Activated naive CD4-positive, alpha-beta T cell treated with anti-CD3 and anti-CD28 coated beads, Interleukin-2, amount 50 U/mL, for 72 hours (primary cell): ENCODE measurements around the gene TPRN. TPM values are rescaled to one million over a fixed set of nuclear protein-coding genes. Genes with fewer than 3 reads are reported as not detected.
A peak's percentile ranks its signal among the peaks of the same experiment; 100 is the strongest.

Source experiments
- ATAC-seq, 2 donors: fragments of 150-1000 bp; cut with Tn5 transposase; 2 replicates each; pipeline ENCODE4 v1.10.0; 2021; ENCODE audit warnings: mild to moderate bottlenecking in 2 of 2, moderate library complexity in 2 of 2
- DNase-seq, 2 donors: peaks; one replicate each; pipeline ENCODE4 v3.0.0; 2021 to 2022; ENCODE audit warnings: low spot score in 2 of 2
- H3K27ac Mint-ChIP-seq, 2 donors: one replicate each; pipeline ENCODE4 v1.8.0; 2022; ENCODE audit warnings: mild to moderate bottlenecking in 2 of 2, mixed read lengths in 2 of 2
- H3K36me3 Mint-ChIP-seq, 2 donors: one replicate each; pipeline ENCODE4 v1.8.0; 2022; ENCODE audit warnings: mixed read lengths in 2 of 2
- H3K9me3 Mint-ChIP-seq, 2 donors: one replicate each; pipeline ENCODE4 v1.8.0; 2022; ENCODE audit warnings: mixed read lengths in 2 of 2
- total RNA-seq, 2 donors: library from RNA; stranded (reverse); gene quantifications; one replicate each; pipeline ENCODE4 v1.2.3, GENCODE V29; 2022

Gene TPRN
- total RNA-seq, 2 donors from 2014 or later: 5.7 to 7.3 TPM

DNA sequence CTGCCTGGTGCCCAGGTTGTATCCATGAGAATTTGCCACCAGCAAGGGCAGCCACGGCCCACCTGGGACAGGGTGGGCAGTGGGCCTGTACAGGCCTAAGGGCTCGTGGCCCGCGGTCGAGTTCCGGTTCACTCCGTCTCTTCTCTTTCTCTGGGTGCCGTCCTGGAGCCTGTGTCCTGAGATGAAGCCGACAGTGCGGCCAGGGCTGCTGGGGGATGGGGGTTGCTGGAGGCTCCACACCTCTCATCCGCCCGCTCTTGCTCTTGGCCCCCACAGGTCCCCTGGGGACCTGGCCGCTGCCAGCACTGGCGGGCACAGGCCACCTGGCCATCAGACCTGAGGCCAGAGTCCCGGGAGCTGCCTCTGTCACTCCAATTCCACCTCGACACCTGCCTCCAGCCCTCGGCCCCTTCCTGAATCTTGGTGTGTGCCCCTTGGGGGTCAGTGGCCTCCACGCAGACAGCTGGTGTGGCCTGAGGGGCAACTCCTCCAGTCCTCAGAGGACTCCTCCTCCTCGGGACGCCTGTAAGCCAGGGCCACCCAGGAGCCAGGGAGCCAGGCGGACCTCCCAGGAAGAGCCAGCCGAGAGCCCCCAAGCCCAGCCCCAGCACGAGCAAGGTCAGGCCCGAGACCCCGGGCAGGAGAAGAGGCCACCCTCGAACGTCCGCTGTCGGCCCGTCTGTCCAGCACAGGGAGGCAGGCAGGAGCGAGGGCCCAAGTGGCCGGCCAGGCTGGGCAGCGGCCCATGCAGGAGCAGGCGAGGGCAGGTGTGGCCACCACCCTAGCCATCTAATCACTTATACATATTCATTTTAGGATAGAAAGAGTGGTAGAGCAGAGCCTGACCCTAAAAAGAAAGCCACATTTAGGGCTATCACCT is 35.9 kb downstream of the TPRN start:
- Mint-ChIP-seq H3K36me3 (no peaks in the 10 kb centered on the region), H3K27ac (no peak overlapping the region), H3K9me3 (no peaks in the 10 kb centered on the region)
- DNase-seq: no peak
- ATAC-seq: no peak

DNA sequence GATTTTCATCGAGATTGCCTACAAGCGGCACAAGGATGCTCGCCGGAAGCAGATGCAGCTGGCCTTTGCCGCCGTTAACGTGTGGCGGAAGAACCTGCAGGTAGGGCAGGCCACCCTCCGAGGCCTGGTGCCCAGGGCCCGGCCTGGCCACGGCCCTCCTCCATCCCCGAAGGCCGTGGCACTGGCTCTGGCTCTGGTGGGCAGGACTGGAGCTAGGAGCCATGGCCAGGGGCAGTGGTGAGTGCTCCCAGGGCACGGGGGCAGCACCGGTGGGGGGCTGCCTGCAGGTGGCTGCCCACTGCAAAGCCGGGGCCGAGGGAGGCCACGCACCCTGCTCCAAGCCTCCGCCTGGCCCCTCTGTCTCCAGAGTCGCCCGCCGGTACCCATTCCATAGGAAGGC is 36.7 kb downstream of the TPRN start:
- no peaks in the 10 kb centered on the region for H3K9me3 Mint-ChIP-seq
- H3K36me3 Mint-ChIP-seq: no peaks in the 10 kb centered on the region
- DNase-seq (no peak), ATAC-seq (no peak)
- H3K27ac Mint-ChIP-seq: no peak overlapping the region

DNA sequence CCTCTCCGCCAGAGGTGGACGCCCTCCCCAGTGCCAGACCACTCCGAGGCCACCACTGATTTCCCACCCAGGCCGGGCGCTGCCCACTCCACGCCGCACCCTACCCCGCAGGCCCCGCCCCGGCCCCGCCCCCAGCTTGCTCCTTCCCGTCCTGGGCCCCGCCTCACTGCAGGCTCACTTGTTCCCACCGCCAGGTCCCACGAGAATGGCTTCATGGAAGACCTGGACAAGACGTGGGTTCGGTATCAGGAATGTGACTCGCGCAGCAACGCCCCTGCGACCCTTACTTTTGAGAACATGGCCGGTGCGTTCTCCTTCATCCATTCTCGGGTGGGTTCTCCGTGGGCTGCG is 37.2 kb downstream of the TPRN start:
- ATAC-seq: no peak
- H3K9me3 Mint-ChIP-seq: no peaks in the 10 kb centered on the region

DNA sequence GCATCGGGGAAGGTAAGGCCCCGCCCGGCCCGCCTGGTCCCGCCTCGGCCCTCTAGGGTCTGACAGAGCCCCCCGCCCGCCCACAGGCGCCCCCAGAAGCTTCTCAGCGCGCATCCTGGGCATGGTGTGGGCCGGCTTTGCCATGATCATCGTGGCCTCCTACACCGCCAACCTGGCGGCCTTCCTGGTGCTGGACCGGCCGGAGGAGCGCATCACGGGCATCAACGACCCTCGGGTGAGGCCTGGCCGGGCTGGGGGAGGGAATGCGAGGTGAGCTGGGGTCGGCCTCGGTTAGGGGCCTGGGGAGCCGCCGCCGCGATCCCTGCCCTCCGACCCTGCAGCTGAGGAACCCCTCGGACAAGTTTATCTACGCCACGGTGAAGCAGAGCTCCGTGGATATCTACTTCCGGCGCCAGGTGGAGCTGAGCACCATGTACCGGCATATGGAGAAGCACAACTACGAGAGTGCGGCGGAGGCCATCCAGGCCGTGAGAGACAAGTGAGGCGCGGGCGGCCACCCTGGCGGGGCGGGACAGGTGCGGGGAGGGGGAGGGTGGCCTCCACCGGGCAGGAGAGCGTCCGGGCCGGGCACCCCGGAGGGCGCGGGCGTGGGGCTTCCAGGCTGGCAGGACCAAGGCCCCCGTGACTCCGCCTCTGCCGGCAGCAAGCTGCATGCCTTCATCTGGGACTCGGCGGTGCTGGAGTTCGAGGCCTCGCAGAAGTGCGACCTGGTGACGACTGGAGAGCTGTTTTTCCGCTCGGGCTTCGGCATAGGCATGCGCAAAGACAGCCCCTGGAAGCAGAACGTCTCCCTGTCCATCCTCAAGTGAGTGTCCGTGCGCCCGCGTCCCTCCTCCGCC is 37.8 kb downstream of the TPRN start:
- peak; percentile 36 to 40 for ATAC-seq
- DNase-seq: no peak
- H3K9me3 Mint-ChIP-seq: no peaks in the 10 kb centered on the region

More for the DNA sequence above, 37.2 kb downstream of the TPRN start:
- Mint-ChIP-seq H3K36me3 (no peaks in the 10 kb centered on the region), H3K27ac (no peak overlapping the region)
- DNase-seq: no peak

GRCh38 chr9:137161558-137162486 is 38.7 kb downstream of the TPRN start:
- Mint-ChIP-seq H3K36me3 (no peaks in the 10 kb centered on the region), H3K27ac (no peak overlapping the region), H3K9me3 (no peaks in the 10 kb centered on the region)
- ATAC-seq (no peak), DNase-seq (no peak)

More for the DNA sequence above, 37.8 kb downstream of the TPRN start:
- no peaks in the 10 kb centered on the region for H3K36me3 Mint-ChIP-seq
- no peak overlapping the region for H3K27ac Mint-ChIP-seq

GRCh38 chr9:137160716-137161557 is 39.6 kb downstream of the TPRN start:
- H3K9me3 Mint-ChIP-seq: no peaks in the 10 kb centered on the region

GRCh38 chr9:137160054-137160425 is 40.5 kb downstream of the TPRN start:
- ATAC-seq (no peak), DNase-seq (no peak)
- Mint-ChIP-seq H3K36me3 (no peaks in the 10 kb centered on the region), H3K27ac (no peak overlapping the region), H3K9me3 (no peaks in the 10 kb centered on the region)

More at GRCh38 chr9:137160716-137161557, 39.6 kb downstream of the TPRN start:
- DNase-seq (peak in 1 of 2 donors; percentile 53), ATAC-seq (no peak)
- no peak overlapping the region for H3K27ac Mint-ChIP-seq
- H3K36me3 Mint-ChIP-seq: no peaks in the 10 kb centered on the region

GRCh38 chr9:137159105-137160053 is 41.2 kb downstream of the TPRN start:
- Mint-ChIP-seq H3K36me3 (no peaks in the 10 kb centered on the region), H3K27ac (no peak overlapping the region), H3K9me3 (no peaks in the 10 kb centered on the region)
- DNase-seq (no peak), ATAC-seq (no peak)

DNA sequence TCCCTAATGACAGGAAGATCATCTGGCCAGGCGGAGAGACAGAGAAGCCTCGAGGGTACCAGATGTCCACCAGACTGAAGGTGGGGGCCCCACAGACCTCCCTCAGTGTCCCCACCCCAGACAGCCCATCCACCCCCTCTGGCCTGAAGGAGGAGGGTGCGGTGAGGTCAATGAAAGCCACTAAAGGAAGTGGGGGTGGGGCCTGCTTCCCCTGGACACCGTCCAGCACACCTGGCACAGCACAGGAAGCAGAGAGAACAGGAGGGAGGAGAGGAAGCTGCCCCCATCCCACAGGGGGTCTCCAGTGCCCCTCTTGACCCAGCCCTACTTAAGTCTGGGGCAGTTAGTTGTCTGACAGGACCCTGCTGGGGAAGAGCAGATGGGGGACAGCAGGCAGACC is 41.9 kb downstream of the TPRN start:
- H3K27ac Mint-ChIP-seq: no peak overlapping the region

DNA sequence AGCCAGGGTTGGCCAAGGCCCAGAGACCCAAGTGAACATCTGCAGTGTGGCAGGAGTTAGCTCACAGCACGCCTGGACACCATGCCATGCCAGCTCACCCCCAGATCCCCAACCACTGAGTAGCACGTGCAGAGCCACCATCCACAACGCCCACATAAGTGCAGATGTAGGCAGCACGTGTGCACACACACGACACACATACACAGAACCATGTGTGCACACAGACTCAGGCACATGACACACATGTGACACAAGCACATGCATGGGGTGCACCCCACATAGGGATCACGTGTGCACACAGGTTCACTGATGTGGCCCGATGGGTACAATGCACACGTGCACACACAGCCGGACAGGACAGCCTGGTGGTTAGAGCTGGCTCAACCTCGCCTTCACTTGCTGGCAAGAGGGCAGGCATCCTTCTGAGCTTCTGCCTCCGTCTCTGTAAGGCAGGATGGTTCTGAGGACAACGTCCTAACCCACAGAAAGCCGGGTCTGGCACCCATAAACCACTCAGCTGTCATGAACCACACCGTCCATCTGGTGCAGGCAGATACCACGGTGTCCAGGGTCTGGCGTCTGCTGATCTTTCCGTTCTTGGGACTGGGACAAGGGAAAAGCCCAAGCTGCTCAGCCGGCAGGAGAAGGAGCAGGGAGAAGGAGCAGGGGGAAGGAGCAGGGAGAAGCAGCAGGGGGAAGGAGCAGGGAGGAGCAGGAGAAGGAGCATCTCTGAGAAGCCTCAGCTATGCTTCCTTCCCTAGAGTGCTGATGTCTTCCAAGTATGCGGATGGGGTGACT is 42.7 kb downstream of the TPRN start:
- Mint-ChIP-seq H3K9me3 (no peaks in the 10 kb centered on the region), H3K27ac (no peak overlapping the region), H3K36me3 (no peaks in the 10 kb centered on the region)
- DNase-seq (no peak), ATAC-seq (no peak)

More for the DNA sequence above, 41.9 kb downstream of the TPRN start:
- ATAC-seq (no peak), DNase-seq (no peak)
- no peaks in the 10 kb centered on the region for H3K9me3 Mint-ChIP-seq
- H3K36me3 Mint-ChIP-seq: no peaks in the 10 kb centered on the region

DNA sequence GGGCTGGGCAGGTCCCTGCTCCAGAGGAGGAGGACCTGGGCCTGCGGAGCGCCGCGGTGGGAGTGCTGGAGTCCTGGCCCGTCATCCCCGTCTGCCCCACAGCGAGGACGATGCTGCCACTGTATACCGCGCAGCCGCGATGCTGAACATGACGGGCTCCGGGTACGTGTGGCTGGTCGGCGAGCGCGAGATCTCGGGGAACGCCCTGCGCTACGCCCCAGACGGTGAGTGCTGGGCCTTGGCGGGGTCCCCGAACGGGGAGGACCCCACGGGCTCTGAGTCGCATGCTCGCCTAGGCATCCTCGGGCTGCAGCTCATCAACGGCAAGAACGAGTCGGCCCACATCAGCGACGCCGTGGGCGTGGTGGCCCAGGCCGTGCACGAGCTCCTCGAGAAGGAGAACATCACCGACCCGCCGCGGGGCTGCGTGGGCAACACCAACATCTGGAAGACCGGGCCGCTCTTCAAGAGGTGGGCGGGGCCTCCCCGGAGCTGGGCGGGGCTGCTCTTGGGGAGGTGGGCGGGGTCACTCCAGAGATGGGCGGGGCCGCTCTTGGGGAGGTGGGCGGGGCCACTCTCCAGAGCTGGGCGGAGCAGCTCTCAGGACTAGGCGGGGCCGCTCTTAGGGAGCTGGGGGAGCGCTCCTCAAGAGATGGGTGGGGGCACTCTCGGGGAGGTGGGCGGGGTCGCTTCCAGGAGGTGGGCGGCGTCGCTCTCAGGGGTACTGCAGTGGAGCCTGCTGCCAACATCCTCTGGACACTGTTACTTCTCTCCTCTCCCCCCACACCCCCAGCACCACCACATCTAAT is 43.8 kb downstream of the TPRN start:
- DNase-seq: peak in 1 of 2 donors; percentile 68
- H3K36me3 Mint-ChIP-seq: no peaks in the 10 kb centered on the region
- peak; percentile 56 to 75 for ATAC-seq
- no peak overlapping the region for H3K27ac Mint-ChIP-seq
- no peaks in the 10 kb centered on the region for H3K9me3 Mint-ChIP-seq

DNA sequence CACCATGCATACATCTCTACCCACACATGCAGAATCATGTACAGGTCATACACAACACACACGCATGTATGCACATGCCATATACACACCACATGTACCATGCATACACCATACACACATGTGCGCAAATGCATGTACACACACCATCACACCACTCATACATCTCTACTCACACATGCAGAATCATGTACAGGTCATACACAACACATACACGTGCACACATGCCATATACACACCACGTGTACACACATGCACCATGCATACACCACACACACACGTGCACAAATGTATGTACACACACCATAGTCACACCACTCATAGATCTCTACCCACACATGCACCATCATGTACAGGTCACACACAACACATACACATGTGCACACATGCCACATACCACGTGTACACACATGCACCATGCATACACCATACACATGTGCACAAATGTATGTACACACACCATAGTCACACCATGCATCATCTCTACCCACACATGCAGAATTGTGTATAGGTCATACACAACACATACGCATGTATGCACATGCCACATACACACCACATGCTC is 47.6 kb downstream of the TPRN start:
- H3K9me3 Mint-ChIP-seq: no peaks in the 10 kb centered on the region
- no peak for ATAC-seq
- H3K27ac Mint-ChIP-seq: no peak overlapping the region
- no peaks in the 10 kb centered on the region for H3K36me3 Mint-ChIP-seq
- DNase-seq: no peak
